Measurements from ENCODE around the gene TRIP12.

GRCh38 chr2:229821316-229821715, 100.5 kb downstream of the TRIP12 start:
- TF ChIP-seq UBTF (CRISPR knock-in tag; IDR thresholded peaks at IDR 0.05) (no peak), ARID2 (CRISPR knock-in tag; IDR thresholded peaks at IDR 0.05; ENCODE audit: borderline replicate concordance) (no peak), BHLHE40 (IDR thresholded peaks at IDR 0.05; ENCODE audit: low read length) (no peak), CTCF (CRISPR knock-in tag; IDR thresholded peaks at IDR 0.05) (no peak)
